OCI-LY3 (cell line): Measurements from ENCODE around the gene HACE1.
"Not testable (repeated sequence)": the region's sequence is repeated elsewhere in the genome, so short reads cannot be mapped to it uniquely, and the experiment has no call there.

ENCODE experiments used
- H2AFZ ChIP-seq: fragments of 200-600, 300-600 bp; shearing (Covaris generic); 2 replicates; pipeline ENCODE4 v1.6.0; 2014; ENCODE audit warnings: antibody characterized with exemption, low read depth, low read length
- H3K27ac ChIP-seq: fragments of 200-600, 300-600 bp; sonication (generic); 2 replicates; pipeline ENCODE4 v1.5.1; 2014; ENCODE audit warnings: mild to moderate bottlenecking, low read length, moderate library complexity, mixed read lengths
- H3K27me3 ChIP-seq: fragments of 200-600, 300-600 bp; sonication (generic); 2 replicates; pipeline ENCODE4 v1.6.1; 2014; ENCODE audit warnings: low read depth, low read length, mixed read lengths
- H3K36me3 ChIP-seq: fragments of 200-600, 300-600 bp; sonication (generic); replicated peaks from 2 replicates; pipeline ENCODE3; 2014; ENCODE audit warnings: low read depth, low read length, mixed read lengths
- H3K4me1 ChIP-seq: fragments of 300-600, 200-600 bp; sonication (generic); 2 replicates; pipeline ENCODE4 v1.6.1; 2014; ENCODE audit warnings: low read length, mixed read lengths
- H3K4me2 ChIP-seq: fragments of 200-600, 300-600 bp; sonication (generic); 2 replicates; pipeline ENCODE4 v1.6.1; 2014; ENCODE audit warnings: low read length, mixed read lengths
- H3K4me3 ChIP-seq: fragments of 300-600, 200-600 bp; sonication (generic); 2 replicates; pipeline ENCODE4 v1.5.1; 2014; ENCODE audit warnings: antibody characterized with exemption, mild to moderate bottlenecking, low read length, moderate library complexity
- H3K79me2 ChIP-seq: fragments of 300-600, 200-600 bp; shearing (Covaris generic); 2 replicates; pipeline ENCODE4 v1.6.1; 2014; ENCODE audit warnings: mild to moderate bottlenecking, low read length, mixed read lengths
- H3K9ac ChIP-seq: fragments of 300-600, 200-600 bp; shearing (Covaris generic); 2 replicates; pipeline ENCODE4 v1.6.0; 2014; ENCODE audit warnings: mild to moderate bottlenecking, low read length, moderate library complexity
- H3K9me3 ChIP-seq: fragments of 200-600, 300-600 bp; shearing (Covaris generic); 2 replicates; pipeline ENCODE4 v1.6.1; 2014; ENCODE audit warnings: low read length, mixed read lengths; ENCODE audit not compliant: insufficient read depth
- H4K20me1 ChIP-seq: fragments of 200-600, 300-600 bp; sonication (generic); 2 replicates; pipeline ENCODE4 v1.6.1; 2016; ENCODE audit warnings: low read length, mixed read lengths; ENCODE audit not compliant: insufficient read depth
- EZH2phosphoT487 ChIP-seq: fragments of 200-600 bp; shearing (Covaris generic); IDR thresholded peaks from 2 replicates; pipeline ENCODE4 v1.6.1; 2018; ENCODE audit warnings: antibody characterized with exemption, mixed run types, low read depth
- TF ChIP-seq, protein P1 (sequence below): fragments of 200-600, 300-600 bp; sonication (generic); IDR thresholded peaks from 2 replicates; pipeline ENCODE4 v1.5.1; 2014; ENCODE audit warnings: antibody characterized with exemption, low read length, low read depth

HACE1 gene, protein sequence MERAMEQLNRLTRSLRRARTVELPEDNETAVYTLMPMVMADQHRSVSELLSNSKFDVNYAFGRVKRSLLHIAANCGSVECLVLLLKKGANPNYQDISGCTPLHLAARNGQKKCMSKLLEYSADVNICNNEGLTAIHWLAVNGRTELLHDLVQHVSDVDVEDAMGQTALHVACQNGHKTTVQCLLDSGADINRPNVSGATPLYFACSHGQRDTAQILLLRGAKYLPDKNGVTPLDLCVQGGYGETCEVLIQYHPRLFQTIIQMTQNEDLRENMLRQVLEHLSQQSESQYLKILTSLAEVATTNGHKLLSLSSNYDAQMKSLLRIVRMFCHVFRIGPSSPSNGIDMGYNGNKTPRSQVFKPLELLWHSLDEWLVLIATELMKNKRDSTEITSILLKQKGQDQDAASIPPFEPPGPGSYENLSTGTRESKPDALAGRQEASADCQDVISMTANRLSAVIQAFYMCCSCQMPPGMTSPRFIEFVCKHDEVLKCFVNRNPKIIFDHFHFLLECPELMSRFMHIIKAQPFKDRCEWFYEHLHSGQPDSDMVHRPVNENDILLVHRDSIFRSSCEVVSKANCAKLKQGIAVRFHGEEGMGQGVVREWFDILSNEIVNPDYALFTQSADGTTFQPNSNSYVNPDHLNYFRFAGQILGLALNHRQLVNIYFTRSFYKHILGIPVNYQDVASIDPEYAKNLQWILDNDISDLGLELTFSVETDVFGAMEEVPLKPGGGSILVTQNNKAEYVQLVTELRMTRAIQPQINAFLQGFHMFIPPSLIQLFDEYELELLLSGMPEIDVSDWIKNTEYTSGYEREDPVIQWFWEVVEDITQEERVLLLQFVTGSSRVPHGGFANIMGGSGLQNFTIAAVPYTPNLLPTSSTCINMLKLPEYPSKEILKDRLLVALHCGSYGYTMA

DNA sequence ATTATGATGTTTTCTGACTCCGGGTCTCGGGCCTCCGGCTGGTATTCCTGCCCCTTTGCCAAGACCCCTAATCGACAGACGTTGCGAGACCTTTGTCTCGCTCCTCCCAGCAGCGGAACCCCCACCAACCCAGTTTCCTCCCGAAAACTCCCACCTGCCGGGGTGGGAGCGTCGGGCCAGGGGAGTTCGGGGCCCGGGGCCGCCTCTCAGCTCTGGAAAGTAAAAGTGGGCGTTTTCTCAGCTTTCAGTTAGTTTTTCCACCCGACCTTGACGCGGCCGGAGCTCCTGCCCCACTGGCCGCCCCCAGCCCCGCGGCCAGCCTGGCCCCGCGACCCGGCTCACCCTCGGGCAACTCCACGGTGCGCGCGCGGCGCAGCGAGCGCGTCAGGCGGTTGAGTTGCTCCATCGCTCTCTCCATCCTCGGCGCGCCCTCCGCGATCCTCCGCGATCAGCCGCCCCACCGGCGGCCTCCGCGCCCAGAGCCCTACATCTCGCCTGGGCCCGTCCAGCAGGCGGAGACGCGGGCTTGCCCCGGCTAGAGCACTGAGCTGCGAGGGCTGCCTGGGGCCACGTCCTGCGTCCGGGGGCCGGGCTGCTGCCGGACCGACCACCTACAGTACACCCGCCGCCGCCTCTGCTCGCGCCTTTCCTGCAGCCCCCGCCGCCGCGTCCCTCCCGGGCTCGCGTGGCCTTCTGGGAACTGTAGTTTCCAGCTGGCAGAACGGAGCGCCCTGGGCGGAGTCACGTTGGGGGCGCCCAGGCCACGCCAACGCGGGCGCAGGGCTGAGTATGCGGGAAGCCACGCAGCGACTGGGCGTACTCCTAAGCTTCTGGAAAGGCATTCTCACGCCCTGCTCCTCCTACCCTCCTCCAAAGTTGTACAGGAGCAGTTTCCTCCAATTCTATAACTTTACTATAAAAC, at the start of gene HACE1:
Gene HACE1 (minus strand): TSS at position 695 of the 922 bp plus-strand sequence. CDS start 277 bp downstream, at position 418.
- no peaks in the 10 kb centered on the region for H3K9me3 ChIP-seq
- H3K4me3 ChIP-seq, result peak within 1 kb of the TSS; percentile 88
- TF ChIP-seq EZH2phosphoT487, result no peak
- TF ChIP-seq, protein P1, sequence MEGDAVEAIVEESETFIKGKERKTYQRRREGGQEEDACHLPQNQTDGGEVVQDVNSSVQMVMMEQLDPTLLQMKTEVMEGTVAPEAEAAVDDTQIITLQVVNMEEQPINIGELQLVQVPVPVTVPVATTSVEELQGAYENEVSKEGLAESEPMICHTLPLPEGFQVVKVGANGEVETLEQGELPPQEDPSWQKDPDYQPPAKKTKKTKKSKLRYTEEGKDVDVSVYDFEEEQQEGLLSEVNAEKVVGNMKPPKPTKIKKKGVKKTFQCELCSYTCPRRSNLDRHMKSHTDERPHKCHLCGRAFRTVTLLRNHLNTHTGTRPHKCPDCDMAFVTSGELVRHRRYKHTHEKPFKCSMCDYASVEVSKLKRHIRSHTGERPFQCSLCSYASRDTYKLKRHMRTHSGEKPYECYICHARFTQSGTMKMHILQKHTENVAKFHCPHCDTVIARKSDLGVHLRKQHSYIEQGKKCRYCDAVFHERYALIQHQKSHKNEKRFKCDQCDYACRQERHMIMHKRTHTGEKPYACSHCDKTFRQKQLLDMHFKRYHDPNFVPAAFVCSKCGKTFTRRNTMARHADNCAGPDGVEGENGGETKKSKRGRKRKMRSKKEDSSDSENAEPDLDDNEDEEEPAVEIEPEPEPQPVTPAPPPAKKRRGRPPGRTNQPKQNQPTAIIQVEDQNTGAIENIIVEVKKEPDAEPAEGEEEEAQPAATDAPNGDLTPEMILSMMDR, result no peak
- H3K36me3 ChIP-seq, result no peaks in the 10 kb centered on the region
- peak within 1 kb of the TSS; percentile 71 for H3K9ac ChIP-seq
- no peaks in the 10 kb centered on the region for H3K79me2 ChIP-seq
- peaks cover 11% of the 10 kb centered on the region; the same call in 1 of the 2 replicates for H3K4me1 ChIP-seq
- H3K27ac ChIP-seq, result no peak within 1 kb of the TSS
- H3K4me2 ChIP-seq, result peak within 1 kb of the TSS; percentile 79
- H3K27me3 ChIP-seq, result no peaks in the 10 kb centered on the region
- peak within 1 kb of the TSS; percentile 76 for H2AFZ ChIP-seq
- no peaks in the 10 kb centered on the region for H4K20me1 ChIP-seq

DNA sequence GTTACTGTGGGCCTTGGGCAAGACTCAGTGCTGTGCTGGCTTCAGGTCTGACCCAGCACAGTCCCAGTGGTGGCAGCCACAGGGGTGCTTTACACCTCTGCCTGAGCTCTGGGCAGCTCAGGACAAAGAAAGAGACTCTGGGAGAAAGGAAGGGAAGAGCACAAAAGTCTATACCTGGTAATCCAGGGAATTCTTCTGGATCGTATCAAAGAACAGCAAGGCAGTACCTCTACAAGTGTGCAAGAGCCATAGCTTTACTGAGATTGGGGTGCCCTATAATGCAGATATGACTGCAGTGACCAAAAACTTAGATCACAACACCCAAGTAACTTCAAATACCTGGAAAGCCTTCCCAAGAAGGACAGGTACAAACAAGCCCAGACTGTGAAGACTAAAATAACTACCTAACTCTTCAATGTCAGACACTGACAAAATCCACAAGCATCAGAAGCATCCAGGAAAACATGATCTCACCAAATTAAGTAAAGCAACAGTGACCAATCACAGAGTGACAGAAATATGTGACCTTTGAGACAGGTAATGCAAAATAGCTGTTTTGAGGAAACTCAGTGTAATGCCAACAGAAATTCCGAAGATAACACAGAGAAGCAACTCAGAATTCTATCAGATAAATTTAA, 49.3 kb upstream of the HACE1 start:
- Histone ChIP-seq H3K79me2 (no peaks in the 10 kb centered on the region), H3K27ac (no peak overlapping the region), H4K20me1 (no peaks in the 10 kb centered on the region), H2AFZ (no peak overlapping the region), H3K4me3 (no peak overlapping the region), H3K4me1 (no peaks in the 10 kb centered on the region), H3K9ac (no peak overlapping the region), H3K9me3 (no peaks in the 10 kb centered on the region), H3K4me2 (no peak overlapping the region), H3K36me3 (no peaks in the 10 kb centered on the region), H3K27me3 (no peaks in the 10 kb centered on the region)
- TF ChIP-seq EZH2phosphoT487, result no peak
- TF ChIP-seq, protein P1, result no peak

DNA sequence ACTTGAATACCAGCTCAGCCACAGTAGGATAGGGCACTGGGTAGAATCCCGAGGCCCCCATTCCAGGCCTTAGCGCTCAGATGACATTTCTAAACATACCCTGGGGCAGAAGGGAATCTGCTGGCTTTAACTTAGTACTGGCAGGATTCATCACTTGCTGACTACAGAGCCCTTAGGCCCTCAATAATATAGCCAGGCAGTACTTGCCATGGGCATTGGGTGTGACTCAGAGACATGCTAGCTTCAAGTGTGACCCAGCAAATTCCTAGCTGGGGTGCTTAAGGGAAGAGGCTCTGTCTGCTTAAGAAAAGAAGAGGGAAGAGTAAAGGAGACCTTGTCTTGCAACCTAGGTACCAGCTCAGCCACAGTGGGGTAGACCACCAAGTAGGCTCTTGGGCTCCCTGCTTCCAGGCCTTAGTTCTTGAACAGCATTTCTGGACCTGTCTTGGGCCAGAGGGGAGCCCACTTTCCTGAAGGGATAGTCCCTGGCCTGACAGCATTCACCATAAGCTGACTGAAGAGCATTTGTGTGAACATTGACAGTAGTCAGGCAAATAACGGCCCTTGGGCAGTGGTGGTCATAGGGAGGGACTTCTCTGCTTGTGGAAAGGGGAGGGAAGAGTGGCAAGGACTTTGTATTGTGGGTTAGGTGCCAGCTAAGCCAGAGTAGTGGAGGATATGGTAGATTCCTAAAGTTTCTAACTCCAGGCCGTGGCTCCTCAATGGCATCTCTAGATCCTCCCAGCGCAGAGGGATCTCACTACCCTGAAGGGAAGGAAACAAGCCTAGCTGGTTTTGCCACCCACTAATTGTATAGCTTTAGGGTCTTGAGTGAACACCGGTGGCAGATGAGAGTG, 48.5 kb upstream of the HACE1 start:
- Histone ChIP-seq H3K4me2 (no peak overlapping the region), H3K27me3 (no peaks in the 10 kb centered on the region), H3K4me3 (no peak overlapping the region), H3K27ac (no peak overlapping the region), H3K79me2 (no peaks in the 10 kb centered on the region), H3K9me3 (no peaks in the 10 kb centered on the region), H4K20me1 (no peaks in the 10 kb centered on the region), H3K4me1 (no peaks in the 10 kb centered on the region), H3K9ac (no peak overlapping the region), H3K36me3 (no peaks in the 10 kb centered on the region), H2AFZ (no peak overlapping the region)
- TF ChIP-seq EZH2phosphoT487, result no peak
- TF ChIP-seq, protein P1, result no peak

DNA sequence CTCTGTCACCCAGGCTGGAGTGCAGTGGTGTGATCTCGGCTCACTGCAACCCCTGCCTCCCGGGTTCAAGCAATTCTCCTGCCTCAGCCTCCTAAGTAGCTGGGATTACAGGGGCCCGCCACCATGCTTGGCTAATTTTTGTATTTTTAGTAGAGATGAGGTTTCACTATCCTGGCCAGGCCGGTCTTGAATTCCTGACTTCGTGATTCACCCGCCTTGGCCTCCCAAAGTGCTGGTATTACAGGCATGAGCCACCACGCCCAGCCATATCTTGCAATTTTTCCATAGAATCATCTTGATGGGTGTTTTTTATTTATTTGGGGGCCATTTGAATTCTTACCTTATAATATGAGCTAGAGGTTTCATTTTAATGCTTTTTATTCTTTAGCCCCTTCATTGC, 39.2 kb upstream of the HACE1 start:
- H4K20me1 ChIP-seq, H3K27me3 ChIP-seq, H3K4me3 ChIP-seq, H3K4me1 ChIP-seq, H3K27ac ChIP-seq, H3K36me3 ChIP-seq, H3K4me2 ChIP-seq, H2AFZ ChIP-seq, H3K9ac ChIP-seq, H3K9me3 ChIP-seq, H3K79me2 ChIP-seq: not testable (repeated sequence)
